ENCODE results near the gene CNTNAP5.

CNTNAP5 gene

GRCh38 chr2:124325667-124326440 is 300.8 kb downstream of the CNTNAP5 start:
- no peak for TF ChIP-seq CTCF (IDR thresholded peaks at IDR 0.05; ENCODE audit: control insufficient read depth, extremely low read depth, insufficient read depth)
- DNase-seq (ENCODE audit: low read depth) = no peak
- H3K4me3 ChIP-seq (ENCODE audit: low read depth, low read length) = no peak overlapping the region

- H3K4me3 ChIP-seq (ENCODE audit: low read depth, low read length) = no peak overlapping the region
- DNase-seq (ENCODE audit: low read depth) = no peak
- no peak for TF ChIP-seq CTCF (IDR thresholded peaks at IDR 0.05; ENCODE audit: control insufficient read depth, extremely low read depth, insufficient read depth)
Measured at GRCh38 chr2:124327303-124327702, 302.2 kb downstream of the CNTNAP5 start.

- no peak for TF ChIP-seq CTCF (IDR thresholded peaks at IDR 0.05; ENCODE audit: control insufficient read depth, extremely low read depth, insufficient read depth)
- no peak overlapping the region for H3K4me3 ChIP-seq (ENCODE audit: low read depth, low read length)
- DNase-seq (ENCODE audit: low read depth) = no peak
Measured at GRCh38 chr2:124328397-124328796, 303.3 kb downstream of the CNTNAP5 start.

- H3K4me3 ChIP-seq (ENCODE audit: low read depth, low read length) = no peak overlapping the region
- no peak for TF ChIP-seq CTCF (IDR thresholded peaks at IDR 0.05; ENCODE audit: control insufficient read depth, extremely low read depth, insufficient read depth)
- no peak for DNase-seq (ENCODE audit: low read depth)
Measured at GRCh38 chr2:124333784-124334183, 308.7 kb downstream of the CNTNAP5 start.

- no peak for DNase-seq (ENCODE audit: low read depth)
- no peak overlapping the region for H3K4me3 ChIP-seq (ENCODE audit: low read depth, low read length)
- TF ChIP-seq CTCF (IDR thresholded peaks at IDR 0.05; ENCODE audit: control insufficient read depth, extremely low read depth, insufficient read depth) = no peak
Measured at GRCh38 chr2:124335058-124335457, 310.0 kb downstream of the CNTNAP5 start.

GRCh38 chr2:124339709-124340108 is 314.6 kb downstream of the CNTNAP5 start:
- no peak for DNase-seq (ENCODE audit: low read depth)
- TF ChIP-seq CTCF (IDR thresholded peaks at IDR 0.05; ENCODE audit: control insufficient read depth, extremely low read depth, insufficient read depth) = no peak
- no peak overlapping the region for H3K4me3 ChIP-seq (ENCODE audit: low read depth, low read length)
